Amniotic epithelial cell (primary cell): ENCODE results near the gene SELE.
"Not testable (repeated sequence)": the region's sequence is repeated elsewhere in the genome, so short reads cannot be mapped to it uniquely, and the experiment has no call there.

Experiments used
- DNase-seq: peaks from one replicate; pipeline ENCODE4 v3.0.0-alpha.2; 2010; ENCODE audit warnings: low read depth

SELE gene

GRCh38 chr1:169722779-169723178 lies 11.1 kb downstream of the SELE start:
- no peak for DNase-seq

GRCh38 chr1:169715100-169715499 lies 18.8 kb downstream of the SELE start:
- not testable (repeated sequence) for DNase-seq

GRCh38 chr1:169713090-169713489 lies 20.8 kb downstream of the SELE start:
- not testable (repeated sequence) for DNase-seq

GRCh38 chr1:169712309-169712631 lies 21.6 kb downstream of the SELE start:
- DNase-seq, result no peak

- peak; percentile 69 for DNase-seq
Measured at GRCh38 chr1:169711469-169712308, 22.2 kb downstream of the SELE start, which contains the start of gene SELL. Gene SELL (minus strand): TSS chr1:169711620. CDS start chr1:169711498, 122 bp downstream.

GRCh38 chr1:169708647-169709046 lies 25.2 kb downstream of the SELE start:
- DNase-seq, result no peak

- DNase-seq, result no peak
Measured at GRCh38 chr1:169707912-169708604, 25.8 kb downstream of the SELE start.

- no peak for DNase-seq
Measured at GRCh38 chr1:169704797-169705196, 29.1 kb downstream of the SELE start.

- DNase-seq, result no peak
Measured at GRCh38 chr1:169701261-169702005, 32.4 kb downstream of the SELE start.

GRCh38 chr1:169699707-169700106 lies 34.2 kb downstream of the SELE start:
- no peak for DNase-seq

GRCh38 chr1:169698976-169699375 lies 34.9 kb downstream of the SELE start:
- no peak for DNase-seq

GRCh38 chr1:169697755-169698154 lies 36.1 kb downstream of the SELE start:
- no peak for DNase-seq

- DNase-seq, result no peak
Measured at GRCh38 chr1:169696273-169697100, 37.4 kb downstream of the SELE start.

- no peak for DNase-seq
Measured at GRCh38 chr1:169694304-169695075, 39.4 kb downstream of the SELE start.

GRCh38 chr1:169692756-169693460 lies 41.0 kb downstream of the SELE start:
- no peak for DNase-seq

- DNase-seq, result no peak
Measured at GRCh38 chr1:169690489-169690888, 43.4 kb downstream of the SELE start.

GRCh38 chr1:169689395-169689794 lies 44.5 kb downstream of the SELE start:
- no peak for DNase-seq

GRCh38 chr1:169688377-169688776 lies 45.5 kb downstream of the SELE start:
- DNase-seq, result not testable (repeated sequence)

GRCh38 chr1:169683661-169684060 lies 50.2 kb downstream of the SELE start:
- no peak for DNase-seq

- not testable (repeated sequence) for DNase-seq
Measured at GRCh38 chr1:169683168-169683567, 50.7 kb downstream of the SELE start.
